ENCODE results near the gene WDR37.
"Not testable (repeated sequence)": the region's sequence is repeated elsewhere in the genome, so short reads cannot be mapped to it uniquely, and the experiment has no call there.

WDR37 gene

DNA sequence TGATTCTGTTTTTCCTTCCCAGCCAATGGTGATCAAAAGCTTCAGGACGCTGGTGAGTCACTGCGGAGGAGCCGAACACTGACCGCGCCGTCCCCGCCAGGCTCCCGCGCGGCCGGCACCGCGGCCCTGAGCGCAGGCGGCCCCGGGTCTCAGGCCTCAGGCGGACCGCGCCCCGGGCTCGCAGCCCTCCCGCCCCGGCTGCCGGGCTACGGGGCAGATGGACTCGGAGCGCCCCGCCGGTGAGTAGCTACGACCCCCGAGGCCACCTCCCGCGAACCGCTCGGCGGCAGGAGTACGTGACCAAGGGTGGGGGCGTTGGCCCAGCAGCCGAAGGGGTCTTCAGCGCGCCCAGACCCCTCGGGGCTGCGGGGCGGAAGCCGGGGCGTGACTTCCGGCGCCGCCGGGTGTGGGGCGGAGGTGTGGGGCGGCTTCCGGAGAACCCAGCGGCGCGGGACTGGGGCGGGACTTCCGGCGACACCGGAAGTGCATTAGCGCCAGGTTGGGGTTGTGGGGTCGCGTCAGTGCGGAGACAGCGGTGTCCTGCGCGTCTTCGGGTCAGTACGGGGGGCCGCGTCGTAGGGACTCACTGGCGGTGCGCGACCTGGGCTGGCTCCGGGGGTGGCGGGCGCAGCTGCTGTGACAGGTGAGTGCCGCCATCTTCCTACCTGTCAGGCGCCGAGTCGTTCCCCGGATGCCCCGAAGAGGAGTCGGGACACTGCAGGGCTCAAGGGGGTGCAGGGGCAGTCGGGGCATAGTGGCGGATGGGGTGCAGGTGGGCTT, at the start of gene WDR37:
Gene WDR37 (plus strand): TSS at position 60 of the 780 bp plus-strand sequence. CDS start 15,771 bp downstream, outside the sequence.
- peak; percentile 85 for DNase-seq

GRCh38 chr10:1006573-1006972, 49.6 kb upstream of the WDR37 start:
- DNase-seq, result no peak

- DNase-seq, result no peak
Observed at GRCh38 chr10:1007583-1007982, 48.6 kb upstream of the WDR37 start.

GRCh38 chr10:1009071-1009494, 47.1 kb upstream of the WDR37 start:
- DNase-seq, result no peak

GRCh38 chr10:1009947-1010346, 46.2 kb upstream of the WDR37 start:
- DNase-seq, result not testable (repeated sequence)

GRCh38 chr10:1010703-1011102, 45.5 kb upstream of the WDR37 start:
- DNase-seq, result no peak

DNA sequence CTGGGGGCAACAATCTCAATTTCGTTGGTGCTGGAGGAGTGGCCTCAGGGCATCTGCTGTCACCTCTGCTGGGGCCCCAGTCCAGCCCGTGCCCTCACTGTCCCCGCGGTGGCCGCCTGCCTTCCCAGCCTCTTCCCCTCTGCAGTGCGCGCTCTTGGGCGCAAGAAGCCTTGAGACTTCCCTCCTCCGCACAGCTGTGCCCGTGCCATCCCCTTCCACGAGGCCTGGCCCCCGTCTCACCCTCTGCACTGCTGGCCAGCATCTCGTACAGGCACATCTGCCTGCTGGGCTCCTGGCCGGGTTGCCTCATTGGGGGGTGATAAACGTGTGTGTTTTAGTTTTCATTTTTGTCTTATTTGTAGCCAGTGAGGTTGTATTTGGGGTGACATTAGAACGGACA, 44.5 kb upstream of the WDR37 start:
- no peak for DNase-seq

GRCh38 chr10:1015688-1016087, 40.5 kb upstream of the WDR37 start:
- no peak for DNase-seq

GRCh38 chr10:1019362-1019761, 36.8 kb upstream of the WDR37 start:
- no peak for DNase-seq

- no peak for DNase-seq
Observed at GRCh38 chr10:1020460-1020859, 35.7 kb upstream of the WDR37 start.

- DNase-seq, result no peak
Observed at GRCh38 chr10:1020958-1021357, 35.2 kb upstream of the WDR37 start.

DNA sequence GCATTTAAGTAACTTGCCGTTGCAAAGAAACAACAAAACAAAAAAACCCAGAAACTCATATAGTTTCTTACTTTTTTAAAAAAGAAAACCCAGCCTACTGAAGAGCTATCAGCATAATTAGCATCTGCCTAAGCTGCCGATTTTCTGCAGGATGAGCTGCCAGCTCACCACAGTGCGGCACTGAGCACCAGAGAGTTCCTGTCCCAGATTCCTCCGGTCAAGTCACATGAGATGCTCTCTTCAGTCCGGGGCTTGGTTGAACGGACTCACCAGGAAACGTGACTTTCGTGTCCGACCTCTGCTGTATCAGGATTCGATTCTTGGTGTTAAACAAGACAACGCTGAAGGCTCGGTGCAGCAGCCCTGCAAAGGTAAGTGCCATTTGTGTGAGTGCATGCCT, 33.8 kb upstream of the WDR37 start:
- no peak for DNase-seq

GRCh38 chr10:1024103-1024502, 32.1 kb upstream of the WDR37 start:
- DNase-seq, result no peak

DNA sequence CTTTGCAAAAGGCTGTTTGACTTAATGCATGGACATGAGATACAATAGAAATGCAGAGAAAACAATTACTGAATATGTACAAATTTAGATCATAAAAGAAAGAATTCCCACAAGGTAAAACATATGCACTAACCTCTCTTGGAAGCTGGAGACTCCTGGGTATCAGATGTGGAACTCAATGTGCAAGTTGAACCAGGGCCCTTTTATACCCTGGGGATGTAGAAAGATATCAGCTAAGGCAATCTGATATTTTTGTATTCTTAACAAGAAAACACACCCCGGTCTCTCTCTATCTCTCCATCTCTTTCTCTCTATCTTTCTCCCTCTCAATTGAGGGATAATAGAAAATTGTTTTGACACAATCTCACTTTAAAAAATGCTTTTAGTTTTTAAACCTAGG, 30.5 kb upstream of the WDR37 start, which contains the start of gene IDI2:
Gene IDI2 (minus strand): TSS at position 177 of the 400 bp plus-strand sequence. CDS start 1,136 bp downstream, outside the sequence.
- DNase-seq, result no peak

- DNase-seq, result no peak
Observed at GRCh38 chr10:1026578-1026977, 29.6 kb upstream of the WDR37 start.

DNA sequence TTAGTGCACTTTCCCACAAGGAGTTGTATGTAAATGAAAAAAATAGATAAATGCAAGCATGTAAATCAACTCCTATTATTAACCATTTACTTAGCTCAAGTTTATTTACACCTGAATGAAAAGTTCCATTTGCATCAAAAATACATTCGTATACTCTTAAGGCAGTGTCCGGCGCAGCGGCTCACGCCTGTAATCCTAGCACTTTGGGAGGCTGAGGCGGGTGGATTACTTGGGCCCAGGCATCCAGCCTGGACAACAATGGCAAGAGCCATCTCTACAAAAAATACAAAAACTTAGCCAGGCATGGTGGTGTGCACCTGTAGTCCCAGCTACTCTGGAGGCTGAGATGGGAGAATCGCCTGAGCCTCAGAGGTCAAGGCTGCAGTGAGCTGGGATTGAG, 26.3 kb upstream of the WDR37 start:
- DNase-seq, result no peak

DNA sequence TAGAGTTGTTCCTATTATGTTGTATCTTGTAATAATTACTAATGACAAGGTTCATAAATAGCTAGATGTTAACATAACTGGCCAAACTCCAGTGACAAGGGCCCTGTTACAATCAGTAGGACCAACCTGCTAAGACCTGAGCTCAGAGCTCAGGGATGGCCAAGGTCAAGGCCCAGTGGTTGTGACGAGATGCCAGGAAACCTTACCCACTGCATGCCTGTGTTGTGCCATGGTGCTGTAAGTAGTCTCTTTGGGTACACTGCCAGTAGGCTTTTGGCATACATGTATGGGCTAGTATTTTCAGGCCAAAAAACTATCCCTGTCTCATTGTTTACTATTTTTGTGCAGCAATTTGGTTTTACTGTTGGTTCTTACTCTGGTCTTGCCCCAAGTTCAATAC, 22.6 kb upstream of the WDR37 start:
- no peak for DNase-seq

DNA sequence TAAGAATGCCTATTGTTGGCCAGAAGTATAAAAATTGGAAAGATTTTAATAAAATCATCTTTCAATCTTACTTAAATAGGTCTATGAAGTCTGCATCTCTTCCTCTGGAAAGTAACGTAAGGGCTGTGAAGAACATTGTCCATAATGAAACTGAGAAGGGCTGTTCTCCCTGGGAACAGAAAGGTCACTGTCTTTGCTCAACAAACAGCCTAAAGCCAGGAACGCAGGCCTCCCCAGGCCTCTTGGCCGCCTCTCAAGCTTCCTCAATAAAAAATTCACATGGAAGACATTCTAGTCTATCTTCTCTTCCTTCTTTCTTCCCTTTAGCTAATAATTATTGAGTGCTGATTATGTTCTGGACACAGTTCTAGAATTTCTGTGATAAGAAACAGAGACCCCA, 21.4 kb upstream of the WDR37 start:
- no peak for DNase-seq

DNA sequence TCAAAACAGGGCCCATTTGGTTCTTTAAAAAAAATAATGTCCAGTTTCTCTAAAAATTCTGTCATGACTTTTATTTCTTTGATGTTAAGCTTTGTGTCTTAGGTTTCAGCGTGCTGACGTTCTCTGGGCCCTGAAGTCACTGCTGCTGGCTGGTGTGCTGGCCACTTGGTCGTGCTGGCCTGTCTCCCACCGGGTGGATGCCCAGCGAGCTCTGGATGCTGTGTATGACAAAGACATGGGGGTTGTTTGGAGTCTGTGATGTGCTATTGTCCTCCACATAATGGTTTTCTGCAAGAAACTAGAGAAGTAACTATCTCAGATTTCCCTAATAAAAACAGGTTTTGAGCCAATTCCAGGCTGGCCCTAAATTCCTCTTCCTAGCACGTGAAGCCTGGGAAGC, 21.0 kb upstream of the WDR37 start:
- no peak for DNase-seq

DNA sequence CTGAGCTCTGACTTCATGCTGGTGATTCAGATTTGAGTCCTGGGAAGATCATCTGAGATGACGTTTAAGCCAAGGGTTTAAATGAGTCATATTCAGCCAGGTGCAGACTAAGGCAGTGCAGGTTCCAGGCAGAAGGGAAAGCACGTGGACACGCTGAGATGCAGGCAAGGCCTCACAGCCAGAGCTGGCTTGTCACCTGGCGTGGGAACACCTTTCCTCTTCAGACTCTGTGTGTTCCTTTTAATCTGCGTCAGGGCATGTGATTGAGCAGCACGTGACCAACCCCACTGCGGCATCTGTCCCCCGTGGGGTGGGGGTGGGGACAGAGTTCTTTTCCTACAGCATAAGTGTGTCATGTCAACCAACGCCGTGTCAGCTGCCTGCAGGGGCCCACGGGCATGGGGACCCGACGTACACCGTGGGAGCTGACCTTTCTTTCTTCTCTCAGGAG, 19.8 kb upstream of the WDR37 start:
- peak; percentile 26 to 42 for DNase-seq

- DNase-seq, result no peak
Observed at GRCh38 chr10:1037098-1037497, 19.1 kb upstream of the WDR37 start.

GRCh38 chr10:1038769-1039168, 17.4 kb upstream of the WDR37 start:
- DNase-seq, result not testable (repeated sequence)

GRCh38 chr10:1040133-1040532, 16.1 kb upstream of the WDR37 start:
- no peak for DNase-seq

- DNase-seq, result no peak
Observed at GRCh38 chr10:1041514-1041913, 14.7 kb upstream of the WDR37 start.

DNA sequence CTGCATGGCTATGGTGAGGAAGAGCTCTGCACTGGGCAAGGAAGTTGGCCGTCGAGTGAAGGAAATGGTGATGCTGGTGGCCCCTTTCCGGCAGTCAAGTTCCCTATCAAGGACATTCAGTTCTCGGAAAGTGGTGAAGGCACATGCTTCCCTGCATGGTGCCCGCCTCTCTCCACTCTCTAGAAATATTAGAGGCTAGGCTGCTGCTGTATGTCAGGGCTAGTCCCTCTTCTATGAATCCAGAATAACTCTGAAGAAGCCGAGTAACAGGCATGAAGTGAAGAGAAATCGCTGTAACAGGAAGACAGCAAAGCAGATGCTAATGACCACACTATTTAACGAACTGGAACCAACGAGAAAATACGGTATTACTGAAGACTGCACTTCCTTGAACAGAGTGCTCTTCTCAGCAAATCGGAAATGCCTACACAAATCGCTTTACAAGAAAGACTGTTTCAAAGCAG, 12.6 kb upstream of the WDR37 start:
- DNase-seq, result peak in 1 of 2 donors; percentile 9

Data from activated CD4-positive, alpha-beta T cell treated with anti-CD3 and anti-CD28 coated beads for 4 hours (primary cell).